ENCODE results near the gene LRP2BP.
"Not testable (repeated sequence)": the region's sequence is repeated elsewhere in the genome, so short reads cannot be mapped to it uniquely, and the experiment has no call there.

The LRP2BP gene

DNA sequence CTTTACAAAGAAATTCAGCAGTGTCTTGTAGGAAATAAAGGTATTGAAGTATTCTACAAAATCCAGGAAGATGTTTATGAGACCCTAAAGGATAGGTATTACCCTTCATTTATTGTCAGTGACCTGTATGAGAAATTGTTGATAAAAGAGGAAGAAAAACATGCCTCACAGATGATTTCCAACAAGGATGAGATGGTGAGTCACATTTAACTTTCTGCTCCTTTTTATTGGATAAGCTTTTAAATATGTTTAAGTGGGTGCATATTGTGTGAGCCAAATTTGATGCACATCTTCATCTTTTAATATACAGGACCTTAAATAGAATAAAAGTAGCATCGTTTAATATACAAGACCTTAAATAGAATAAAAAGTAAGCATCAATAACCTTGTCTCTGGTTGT lies 72.1 kb downstream of the LRP2BP start:
- TF ChIP-seq, protein P1, sequence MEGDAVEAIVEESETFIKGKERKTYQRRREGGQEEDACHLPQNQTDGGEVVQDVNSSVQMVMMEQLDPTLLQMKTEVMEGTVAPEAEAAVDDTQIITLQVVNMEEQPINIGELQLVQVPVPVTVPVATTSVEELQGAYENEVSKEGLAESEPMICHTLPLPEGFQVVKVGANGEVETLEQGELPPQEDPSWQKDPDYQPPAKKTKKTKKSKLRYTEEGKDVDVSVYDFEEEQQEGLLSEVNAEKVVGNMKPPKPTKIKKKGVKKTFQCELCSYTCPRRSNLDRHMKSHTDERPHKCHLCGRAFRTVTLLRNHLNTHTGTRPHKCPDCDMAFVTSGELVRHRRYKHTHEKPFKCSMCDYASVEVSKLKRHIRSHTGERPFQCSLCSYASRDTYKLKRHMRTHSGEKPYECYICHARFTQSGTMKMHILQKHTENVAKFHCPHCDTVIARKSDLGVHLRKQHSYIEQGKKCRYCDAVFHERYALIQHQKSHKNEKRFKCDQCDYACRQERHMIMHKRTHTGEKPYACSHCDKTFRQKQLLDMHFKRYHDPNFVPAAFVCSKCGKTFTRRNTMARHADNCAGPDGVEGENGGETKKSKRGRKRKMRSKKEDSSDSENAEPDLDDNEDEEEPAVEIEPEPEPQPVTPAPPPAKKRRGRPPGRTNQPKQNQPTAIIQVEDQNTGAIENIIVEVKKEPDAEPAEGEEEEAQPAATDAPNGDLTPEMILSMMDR (conservative IDR thresholded peaks at IDR 0.05; ENCODE audit: low read depth, low read length): no peak
- H3K4me3 ChIP-seq (ENCODE audit: low read length): no peak overlapping the region
- no peak for DNase-seq (ENCODE audit: low read depth)

DNA sequence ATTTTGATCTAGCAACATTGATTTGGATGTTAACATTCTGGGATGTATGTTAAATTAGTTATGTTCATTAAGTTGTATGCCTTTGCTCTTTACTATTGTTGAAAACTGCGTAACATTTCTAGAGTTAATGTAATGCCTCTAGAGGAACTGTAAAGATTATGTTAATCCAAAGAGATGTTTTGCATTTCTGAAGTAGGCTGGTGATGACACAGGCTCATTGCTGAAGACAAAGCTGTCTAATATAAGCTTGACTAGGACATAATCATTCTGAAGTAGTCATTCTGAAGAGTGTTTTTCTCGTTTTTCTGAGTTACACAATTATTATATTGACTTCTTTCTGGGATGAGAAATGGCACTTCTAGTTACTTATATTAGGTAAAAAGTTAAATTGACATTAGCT lies 72.9 kb downstream of the LRP2BP start:
- DNase-seq (ENCODE audit: low read depth): no peak
- H3K4me3 ChIP-seq (ENCODE audit: low read length): no peak overlapping the region
- TF ChIP-seq, protein P1 (conservative IDR thresholded peaks at IDR 0.05; ENCODE audit: low read depth, low read length): no peak

DNA sequence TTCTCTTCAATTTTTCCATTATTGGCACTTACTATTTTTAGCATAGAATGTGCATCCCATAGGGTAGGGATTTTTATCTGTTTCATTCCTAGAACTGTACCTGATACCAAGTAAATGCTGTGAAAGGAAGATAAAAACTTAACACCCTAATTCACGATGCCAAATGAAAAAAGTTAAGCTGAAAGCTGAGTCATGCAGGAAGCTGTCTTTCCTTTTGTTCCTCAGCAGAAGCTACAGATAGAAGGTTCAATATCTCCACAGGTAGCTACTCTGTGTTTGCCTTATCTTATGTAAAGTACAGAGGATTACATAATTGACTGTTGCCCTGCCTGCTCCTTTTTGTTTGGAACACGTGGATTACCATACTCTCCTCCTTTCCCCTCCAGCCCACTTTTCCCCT lies 77.0 kb downstream of the LRP2BP start:
- H3K4me3 ChIP-seq (ENCODE audit: low read length): no peak overlapping the region
- DNase-seq (ENCODE audit: low read depth): no peak
- TF ChIP-seq, protein P1 (conservative IDR thresholded peaks at IDR 0.05; ENCODE audit: low read depth, low read length): no peak

DNA sequence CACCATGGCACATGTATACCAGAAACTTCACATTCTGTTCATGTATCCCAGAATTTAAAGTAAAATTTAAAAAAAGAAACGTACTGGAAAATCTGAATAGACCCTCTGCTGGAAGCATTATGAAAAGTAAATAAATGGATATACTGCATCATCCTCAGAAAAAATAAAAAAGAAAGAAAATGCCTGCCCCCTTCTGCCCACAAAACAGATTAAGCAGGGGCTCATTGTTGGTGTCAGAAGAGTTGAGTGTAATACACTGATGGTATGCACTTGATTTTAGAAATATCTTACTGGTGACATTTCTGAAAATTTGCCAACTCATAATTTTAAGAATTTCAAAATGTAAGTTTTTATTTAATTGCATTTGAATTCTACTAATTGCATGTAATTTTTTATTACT lies 77.8 kb downstream of the LRP2BP start:
- DNase-seq (ENCODE audit: low read depth): no peak
- H3K4me3 ChIP-seq (ENCODE audit: low read length): no peak overlapping the region
- TF ChIP-seq, protein P1 (conservative IDR thresholded peaks at IDR 0.05; ENCODE audit: low read depth, low read length): no peak

DNA sequence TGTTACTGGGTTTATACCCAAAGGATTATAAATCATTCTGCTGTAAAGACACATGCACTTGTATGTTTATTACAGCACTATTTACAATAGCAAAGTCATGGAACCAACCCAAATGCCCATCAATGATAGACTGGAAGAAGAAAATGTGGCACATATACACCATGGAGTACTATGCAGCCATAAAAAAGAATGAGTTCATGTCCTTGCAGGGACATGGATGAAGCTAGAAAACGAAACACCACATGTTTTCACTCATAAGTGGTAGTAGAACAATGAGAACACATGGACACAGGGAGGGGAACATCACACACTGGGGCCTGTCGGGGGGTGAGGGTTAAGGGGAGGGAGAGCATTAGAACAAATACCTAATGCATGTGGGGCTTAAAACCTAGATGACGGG lies 78.3 kb downstream of the LRP2BP start:
- not testable (repeated sequence) for H3K4me3 ChIP-seq (ENCODE audit: low read length); DNase-seq (ENCODE audit: low read depth)
